Stimulated activated CD8-positive, alpha-beta memory T cell treated with anti-CD3 and anti-CD28 coated beads, Interleukin-15, amount 100 ng/mL, for 1 hour (primary cell): ENCODE measurements around the gene CEACAM6.
A peak's percentile ranks its signal among the peaks of the same experiment; 100 is the strongest.
"Not testable (repeated sequence)": the region's sequence is repeated elsewhere in the genome, so short reads cannot be mapped to it uniquely, and the experiment has no call there.

Experiments used
- DNase-seq: peaks from one replicate; pipeline ENCODE4 v3.0.0-alpha.2; 2020; ENCODE audit warnings: low read depth

CEACAM6 gene

DNA sequence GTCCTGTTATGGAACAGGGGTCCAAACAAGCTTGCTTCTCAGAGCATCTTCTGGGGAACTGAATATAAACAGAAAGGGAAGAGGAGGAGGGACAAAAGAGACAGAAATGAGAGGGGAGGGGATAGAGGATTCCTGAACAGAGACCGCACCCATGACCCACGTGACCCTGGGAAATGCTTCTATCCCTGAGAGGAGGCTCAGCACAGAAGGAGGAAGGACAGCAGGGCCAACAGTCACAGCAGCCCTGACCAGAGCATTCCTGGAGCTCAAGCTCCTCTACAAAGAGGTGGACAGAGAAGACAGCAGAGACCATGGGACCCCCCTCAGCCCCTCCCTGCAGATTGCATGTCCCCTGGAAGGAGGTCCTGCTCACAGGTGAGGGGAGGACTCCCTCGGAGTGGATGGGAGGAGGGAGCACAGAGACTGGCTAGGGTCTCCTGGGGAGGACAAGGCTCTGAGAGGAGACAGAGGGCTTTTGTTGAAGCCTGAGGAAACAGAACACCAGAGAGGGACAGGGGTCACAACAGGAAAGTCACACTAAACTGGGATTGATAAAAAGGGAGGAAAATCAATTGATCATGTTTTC lies at the start of gene CEACAM6:
TSS of gene CEACAM6 (plus strand) at position 203 of the 586 bp plus-strand sequence. CDS start at position 312, 109 bp downstream.
- DNase-seq: no peak

DNA sequence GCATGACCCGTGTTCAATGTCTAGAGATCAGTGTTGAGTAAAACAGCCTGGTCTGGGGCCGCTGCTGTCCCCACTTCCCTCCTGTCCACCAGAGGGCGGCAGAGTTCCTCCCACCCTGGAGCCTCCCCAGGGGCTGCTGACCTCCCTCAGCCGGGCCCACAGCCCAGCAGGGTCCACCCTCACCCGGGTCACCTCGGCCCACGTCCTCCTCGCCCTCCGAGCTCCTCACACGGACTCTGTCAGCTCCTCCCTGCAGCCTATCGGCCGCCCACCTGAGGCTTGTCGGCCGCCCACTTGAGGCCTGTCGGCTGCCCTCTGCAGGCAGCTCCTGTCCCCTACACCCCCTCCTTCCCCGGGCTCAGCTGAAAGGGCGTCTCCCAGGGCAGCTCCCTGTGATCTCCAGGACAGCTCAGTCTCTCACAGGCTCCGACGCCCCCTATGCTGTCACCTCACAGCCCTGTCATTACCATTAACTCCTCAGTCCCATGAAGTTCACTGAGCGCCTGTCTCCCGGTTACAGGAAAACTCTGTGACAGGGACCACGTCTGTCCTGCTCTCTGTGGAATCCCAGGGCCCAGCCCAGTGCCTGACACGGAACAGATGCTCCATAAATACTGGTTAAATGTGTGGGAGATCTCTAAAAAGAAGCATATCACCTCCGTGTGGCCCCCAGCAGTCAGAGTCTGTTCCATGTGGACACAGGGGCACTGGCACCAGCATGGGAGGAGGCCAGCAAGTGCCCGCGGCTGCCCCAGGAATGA lies 48.4 kb upstream of the CEACAM6 start:
- peak; percentile 37 for DNase-seq

- no peak for DNase-seq
These were observed 47.9 kb upstream of the CEACAM6 start for GRCh38 chr19:41707502-41707812.

- DNase-seq: no peak
These were observed 47.4 kb upstream of the CEACAM6 start for GRCh38 chr19:41707871-41708371.

- DNase-seq: no peak
These were observed 46.8 kb upstream of the CEACAM6 start, which contains the start of gene CEACAM5 for GRCh38 chr19:41708481-41708880. TSS of gene CEACAM5 (plus strand) at chr19:41708626. CDS start at chr19:41708732, 106 bp downstream.

DNA sequence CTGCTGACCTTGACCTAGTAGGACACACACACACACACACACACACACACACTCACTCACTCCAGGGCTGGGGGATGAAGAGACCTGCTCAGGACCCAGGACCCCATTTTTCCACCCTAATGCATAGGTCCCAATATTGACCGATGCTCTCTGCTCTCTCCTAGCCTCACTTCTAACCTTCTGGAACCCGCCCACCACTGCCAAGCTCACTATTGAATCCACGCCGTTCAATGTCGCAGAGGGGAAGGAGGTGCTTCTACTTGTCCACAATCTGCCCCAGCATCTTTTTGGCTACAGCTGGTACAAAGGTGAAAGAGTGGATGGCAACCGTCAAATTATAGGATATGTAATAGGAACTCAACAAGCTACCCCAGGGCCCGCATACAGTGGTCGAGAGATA lies 45.8 kb upstream of the CEACAM6 start:
- not testable (repeated sequence) for DNase-seq

GRCh38 chr19:41709951-41710645 lies 45.2 kb upstream of the CEACAM6 start:
- no peak for DNase-seq

DNA sequence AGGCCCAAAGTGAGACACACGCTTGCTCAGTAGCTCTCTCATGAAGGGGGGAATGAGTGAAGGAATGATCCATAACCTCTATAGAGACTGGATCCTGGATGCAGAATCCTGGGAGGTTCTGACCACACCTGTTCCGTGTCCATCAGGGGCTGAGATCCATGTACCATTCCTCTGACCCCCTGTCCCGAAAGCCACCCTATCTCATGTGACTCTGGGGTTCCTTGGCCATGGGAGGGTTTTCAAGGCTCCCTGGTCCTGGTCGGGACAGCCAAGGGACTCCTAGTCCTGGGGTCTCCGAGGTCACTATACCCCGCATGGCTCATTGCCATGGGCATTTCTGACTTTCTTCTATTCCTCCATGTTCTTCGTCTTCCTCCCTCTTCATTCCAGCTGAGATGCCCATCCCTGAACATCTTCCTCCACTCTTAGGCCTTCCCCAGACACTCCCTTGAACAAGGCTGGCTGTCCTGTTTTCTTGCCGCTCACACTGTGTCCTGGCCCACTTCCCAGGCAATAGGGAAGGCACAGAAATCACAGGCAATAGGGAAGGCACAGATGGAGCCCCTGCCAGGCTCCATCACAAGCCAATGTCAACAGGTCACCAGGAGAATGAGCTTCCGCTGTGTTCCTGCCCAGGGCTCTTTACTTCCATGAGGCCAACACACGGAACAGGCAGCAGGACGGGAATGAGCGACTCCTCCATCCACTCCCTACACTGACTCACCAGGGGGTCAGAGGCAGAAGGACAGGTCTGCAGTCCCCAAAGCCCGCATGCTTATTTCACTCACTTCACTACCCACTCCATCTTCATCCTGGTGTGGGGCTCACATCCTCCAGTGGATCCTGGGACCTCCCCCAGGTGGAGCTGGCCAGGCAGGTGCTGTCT lies 43.7 kb upstream of the CEACAM6 start:
- no peak for DNase-seq

GRCh38 chr19:41714598-41714997 lies 40.7 kb upstream of the CEACAM6 start:
- DNase-seq: no peak

GRCh38 chr19:41718761-41719160 lies 36.6 kb upstream of the CEACAM6 start:
- DNase-seq: no peak

- DNase-seq: no peak
These were observed 35.2 kb upstream of the CEACAM6 start for GRCh38 chr19:41720103-41720502.

- DNase-seq: no peak
These were observed 28.8 kb upstream of the CEACAM6 start for GRCh38 chr19:41726493-41726892.

GRCh38 chr19:41734156-41734555 lies 21.2 kb upstream of the CEACAM6 start:
- DNase-seq: no peak

DNA sequence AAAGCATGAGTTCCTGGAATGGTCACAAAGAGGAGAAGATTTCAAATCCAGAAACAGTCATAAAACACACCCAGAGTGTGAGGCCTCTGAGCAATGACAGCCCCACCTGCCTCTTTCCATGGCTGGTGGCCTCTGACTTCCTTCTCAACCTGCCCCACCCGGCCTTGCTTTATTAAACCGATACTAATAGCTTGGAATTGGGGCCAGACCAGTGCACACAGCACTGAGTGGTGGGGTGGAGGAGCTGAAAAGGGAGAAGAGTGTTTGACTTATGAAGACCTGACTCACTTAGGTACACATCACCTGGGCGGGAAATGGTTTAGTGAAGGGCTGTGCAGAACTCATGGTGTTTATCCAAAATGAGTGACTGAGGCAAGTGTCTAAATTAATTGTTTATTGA lies 20.7 kb upstream of the CEACAM6 start:
- DNase-seq: no peak

DNA sequence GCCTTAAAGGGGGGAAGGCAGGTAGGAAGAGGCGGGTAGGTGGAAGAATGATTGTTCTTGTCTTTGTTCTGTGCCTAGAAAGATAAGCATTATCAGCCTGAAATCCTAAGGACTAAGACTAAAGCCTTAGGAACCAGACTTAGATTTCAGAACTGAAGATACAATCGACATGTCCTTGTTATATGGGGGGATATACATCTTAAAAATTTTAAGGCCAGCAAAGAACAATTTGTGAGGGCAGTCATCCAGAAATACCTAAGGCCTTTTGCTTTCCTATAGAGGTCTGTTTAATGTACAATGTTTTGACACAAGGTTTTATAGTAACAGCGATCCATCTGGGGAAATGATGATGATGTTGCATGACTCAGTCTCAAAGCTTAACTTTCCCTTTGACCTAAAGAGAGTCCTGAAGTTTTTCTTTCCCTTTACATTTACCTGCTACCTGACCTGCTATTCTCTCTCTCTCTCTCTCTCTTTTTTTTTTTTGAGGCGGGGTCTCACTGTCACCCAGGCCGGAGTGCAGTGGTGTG lies 20.2 kb upstream of the CEACAM6 start:
- no peak for DNase-seq

GRCh38 chr19:41739361-41739760 lies 16.0 kb upstream of the CEACAM6 start:
- DNase-seq: no peak

DNA sequence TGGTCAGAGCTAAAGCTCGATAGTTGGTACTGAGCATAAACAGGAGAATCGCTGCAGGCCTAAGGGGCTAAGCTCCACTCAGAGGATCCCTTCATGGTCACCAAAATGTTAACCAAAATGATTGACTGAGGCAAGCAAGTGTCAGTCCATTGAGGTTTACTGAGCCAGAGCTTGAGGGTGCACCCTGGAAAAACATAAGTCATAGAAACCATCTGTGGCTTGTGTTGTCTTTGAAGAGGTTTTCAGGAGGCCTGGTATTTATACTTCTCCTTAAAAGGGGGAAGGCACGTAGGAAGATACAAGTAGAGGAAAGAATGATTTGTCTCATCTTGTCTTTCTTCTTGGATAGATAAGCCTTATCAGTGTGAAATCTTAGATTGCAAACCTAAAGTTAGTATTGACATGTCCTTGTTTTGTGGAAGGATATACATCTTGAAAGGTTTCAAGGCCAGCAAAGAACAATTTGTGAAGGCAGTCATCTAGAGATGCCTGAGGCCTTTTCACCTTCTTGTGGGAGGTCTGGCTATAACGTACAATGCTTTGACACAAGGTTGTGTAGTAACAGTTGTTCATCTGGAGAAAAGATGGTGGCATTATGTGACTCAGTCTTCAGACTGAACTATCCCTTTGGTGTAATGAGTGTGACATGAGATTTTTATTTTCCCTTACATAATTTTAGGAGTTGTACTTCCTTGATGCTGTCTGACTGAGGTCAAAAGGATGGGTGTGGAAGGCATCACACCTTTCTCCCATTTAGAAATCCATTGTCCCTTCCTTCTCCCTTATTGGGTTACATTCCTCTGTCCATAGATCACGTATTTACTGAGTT lies 14.7 kb upstream of the CEACAM6 start:
- no peak for DNase-seq

DNA sequence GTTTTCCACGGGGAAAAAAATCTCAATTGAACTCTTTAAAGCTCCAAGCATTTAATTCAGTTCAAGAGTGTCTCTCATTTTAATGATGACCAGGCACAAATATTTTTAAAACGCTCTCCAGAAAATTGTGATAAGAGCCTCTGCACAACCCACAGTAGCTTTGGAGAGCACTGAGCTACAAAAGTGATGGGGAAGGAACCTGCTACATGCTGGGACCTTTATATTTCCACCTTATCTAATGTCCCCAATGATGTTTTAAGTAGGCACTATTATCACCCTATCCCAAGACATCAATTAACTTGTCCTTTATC lies 14.1 kb upstream of the CEACAM6 start:
- DNase-seq: no peak

GRCh38 chr19:41744850-41745249 lies 10.5 kb upstream of the CEACAM6 start:
- no peak for DNase-seq

DNA sequence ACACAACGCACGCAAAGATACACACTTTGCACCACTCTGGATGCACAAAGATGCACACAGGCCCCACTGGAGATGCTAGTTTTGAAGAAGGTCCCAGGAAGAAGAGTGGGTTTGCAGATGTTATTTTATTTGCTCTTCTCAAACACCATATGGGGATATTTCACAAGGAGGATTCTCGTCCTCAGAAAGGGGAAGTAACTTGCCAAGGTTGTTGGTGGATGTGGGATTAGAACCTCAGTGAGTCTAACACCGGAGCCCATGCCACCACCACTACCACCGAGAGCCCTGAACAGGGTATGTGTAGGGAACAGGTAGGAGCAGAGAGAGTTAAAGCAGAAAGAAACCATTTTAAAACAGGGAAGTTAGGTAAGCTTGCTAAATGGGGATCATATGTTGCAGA lies 9.6 kb upstream of the CEACAM6 start:
- no peak for DNase-seq

- DNase-seq: peak; percentile 6
These were observed 8.6 kb upstream of the CEACAM6 start for GRCh38 chr19:41746593-41747227.
